A673 (cell line): ENCODE data around the gene NCOA7.

Experiments
- EZH2 ChIP-seq: fragments of 200-600 bp; sonication (generic); IDR thresholded peaks from 2 replicates; pipeline ENCODE4 v1.6.1; 2017; ENCODE audit warnings: borderline replicate concordance, low read depth, mild to moderate bottlenecking, mixed read lengths, antibody characterized with exemption, low read length; ENCODE audit not compliant: poor library complexity, severe bottlenecking
- TF ChIP-seq, protein P1 (sequence below): fragments of 300-800, 200-600 bp; sonication (generic); conservative IDR thresholded peaks from 2 replicates; pipeline ENCODE4 v1.5.1; 2017; ENCODE audit warnings: low read depth, mild to moderate bottlenecking, antibody characterized with exemption, low read length, moderate library complexity, mixed read lengths

DNA sequence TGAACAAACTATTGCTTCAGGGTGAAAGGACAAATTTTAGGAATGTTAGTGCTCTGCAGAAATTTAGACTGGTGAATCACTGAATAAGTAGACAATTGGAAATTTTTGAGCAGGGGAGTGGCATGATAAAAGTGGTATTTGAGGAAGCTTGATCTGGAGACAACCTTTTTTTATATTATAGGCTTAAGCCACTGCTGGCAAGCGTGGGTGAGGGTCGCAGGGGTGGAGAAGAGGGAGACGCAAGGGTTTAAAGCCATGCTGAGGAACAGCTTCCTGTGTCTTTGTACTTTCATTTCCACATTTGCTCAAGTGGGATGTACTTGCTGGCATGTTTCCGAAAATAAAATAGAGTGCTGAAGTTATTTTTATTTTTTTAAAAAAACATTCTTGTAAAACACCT lies 23.7 kb downstream of the NCOA7 start:
- TF ChIP-seq, protein P1, sequence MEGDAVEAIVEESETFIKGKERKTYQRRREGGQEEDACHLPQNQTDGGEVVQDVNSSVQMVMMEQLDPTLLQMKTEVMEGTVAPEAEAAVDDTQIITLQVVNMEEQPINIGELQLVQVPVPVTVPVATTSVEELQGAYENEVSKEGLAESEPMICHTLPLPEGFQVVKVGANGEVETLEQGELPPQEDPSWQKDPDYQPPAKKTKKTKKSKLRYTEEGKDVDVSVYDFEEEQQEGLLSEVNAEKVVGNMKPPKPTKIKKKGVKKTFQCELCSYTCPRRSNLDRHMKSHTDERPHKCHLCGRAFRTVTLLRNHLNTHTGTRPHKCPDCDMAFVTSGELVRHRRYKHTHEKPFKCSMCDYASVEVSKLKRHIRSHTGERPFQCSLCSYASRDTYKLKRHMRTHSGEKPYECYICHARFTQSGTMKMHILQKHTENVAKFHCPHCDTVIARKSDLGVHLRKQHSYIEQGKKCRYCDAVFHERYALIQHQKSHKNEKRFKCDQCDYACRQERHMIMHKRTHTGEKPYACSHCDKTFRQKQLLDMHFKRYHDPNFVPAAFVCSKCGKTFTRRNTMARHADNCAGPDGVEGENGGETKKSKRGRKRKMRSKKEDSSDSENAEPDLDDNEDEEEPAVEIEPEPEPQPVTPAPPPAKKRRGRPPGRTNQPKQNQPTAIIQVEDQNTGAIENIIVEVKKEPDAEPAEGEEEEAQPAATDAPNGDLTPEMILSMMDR, result no peak
- no peak for TF ChIP-seq EZH2
